ENCODE data around the gene GPS1.

GPS1 gene

GRCh38 chr17:82015311-82015971 lies 36.3 kb upstream of the GPS1 start:
- no peak for DNase-seq

GRCh38 chr17:82016061-82016874 lies 35.4 kb upstream of the GPS1 start:
- DNase-seq: no peak

GRCh38 chr17:82016875-82017459 lies 34.7 kb upstream of the GPS1 start:
- DNase-seq: no peak

- no peak for DNase-seq
These were observed 34.0 kb upstream of the GPS1 start for GRCh38 chr17:82017612-82018151.

- no peak for DNase-seq
These were observed 33.3 kb upstream of the GPS1 start for GRCh38 chr17:82018152-82018988.

- DNase-seq: no peak
These were observed 32.6 kb upstream of the GPS1 start for GRCh38 chr17:82018989-82019689.

- peak; percentile 69 for DNase-seq
These were observed 31.8 kb upstream of the GPS1 start for GRCh38 chr17:82019690-82020571.

GRCh38 chr17:82020572-82021106 lies 31.1 kb upstream of the GPS1 start:
- DNase-seq: no peak

- DNase-seq: peak; percentile 60
These were observed 30.4 kb upstream of the GPS1 start for GRCh38 chr17:82021107-82021899.

GRCh38 chr17:82021900-82022309 lies 29.8 kb upstream of the GPS1 start:
- DNase-seq: no peak

GRCh38 chr17:82022310-82022980 lies 29.3 kb upstream of the GPS1 start, which contains the start of gene CENPX:
TSS of gene CENPX (minus strand) at chr17:82022878. CDS start at chr17:82022861, 17 bp downstream.
- DNase-seq: no peak

GRCh38 chr17:82022981-82023446 lies 28.7 kb upstream of the GPS1 start, which contains the start of gene LRRC45:
TSS of gene LRRC45 (plus strand) at chr17:82023305. CDS start at chr17:82023644, 339 bp downstream.
- DNase-seq: peak; percentile 100

GRCh38 chr17:82023447-82024241 lies 28.1 kb upstream of the GPS1 start:
- DNase-seq: peak; percentile 31

GRCh38 chr17:82024859-82025258 lies 26.8 kb upstream of the GPS1 start:
- no peak for DNase-seq

GRCh38 chr17:82025401-82026107 lies 26.1 kb upstream of the GPS1 start:
- no peak for DNase-seq

GRCh38 chr17:82028246-82028645 lies 23.5 kb upstream of the GPS1 start:
- DNase-seq: no peak

- no peak for DNase-seq
These were observed 22.7 kb upstream of the GPS1 start for GRCh38 chr17:82028966-82029365.

Measured in activated naive CD4-positive, alpha-beta T cell treated with anti-CD3 and anti-CD28 coated beads, Interleukin-2, amount 50 U/mL, for 16 hours (primary cell).